K562 (cell line): ENCODE results near the gene PPP3CB. TPM values are rescaled to one million over a fixed set of nuclear protein-coding genes. Genes with fewer than 3 reads are reported as not detected.
A peak's percentile ranks its signal among the peaks of the same experiment; 100 is the strongest.

Source experiments
- FOXJ2 ChIP-seq: fragments of 200-800 bp; sonication (Bioruptor generic); IDR thresholded peaks from 2 replicates; pipeline ENCODE4 v1.6.1; 2016; ENCODE audit warnings: missing genetic modification characterization, missing compliant biosample characterization
- MAFF ChIP-seq: IDR thresholded peaks from 2 replicates; pipeline ENCODE4 v1.6.1; 2012; ENCODE audit warnings: low read length, improper control_type of control experiment
- MEF2D ChIP-seq: conservative IDR thresholded peaks from 2 replicates; pipeline ENCODE4 v1.6.1; 2016; ENCODE audit warnings: low read depth, missing genetic modification characterization, missing compliant biosample characterization
- MGA ChIP-seq: fragments of 450-650 bp; IDR thresholded peaks from 2 replicates; pipeline ENCODE4 v1.6.1; 2016; ENCODE audit warnings: mild to moderate bottlenecking, moderate library complexity
- MLX ChIP-seq, 2 experiments: fragments of 450-650 bp in 1 of 2; sonication (generic) in 1 of 2; formaldehyde crosslinking; conservative IDR thresholded peaks; 2 replicates each; pipeline versions ENCODE4 v1.4.0 to v1.8.1; 2020 to 2022; ENCODE audit warnings: mild to moderate bottlenecking in 1 of 2, missing genetic modification reagents in 1 of 2
- NFATC3 ChIP-seq: fragments of 450-650 bp; IDR thresholded peaks from 2 replicates; pipeline ENCODE4 v1.6.1; 2017; ENCODE audit warnings: mild to moderate bottlenecking
- POLR2H ChIP-seq: IDR thresholded peaks from 2 replicates; pipeline ENCODE4 v1.6.1; 2016; ENCODE audit warnings: missing genetic modification characterization, low read depth, mild to moderate bottlenecking, control low read depth, missing compliant biosample characterization, moderate library complexity
- RBFOX2 ChIP-seq: fragments of 200-400 bp; formaldehyde crosslinking; IDR thresholded peaks from 2 replicates; pipeline ENCODE4 v1.6.1; 2017; ENCODE audit warnings: low read depth, mild to moderate bottlenecking, low read length, moderate library complexity
- TAF15 ChIP-seq: fragments of 200-400 bp; formaldehyde crosslinking; IDR thresholded peaks from 2 replicates; pipeline ENCODE4 v1.6.1; 2017; ENCODE audit warnings: mild to moderate bottlenecking, low read depth, low read length, moderate library complexity
- ZC3H8 ChIP-seq: fragments of 450-650 bp; IDR thresholded peaks from 2 replicates; pipeline ENCODE4 v1.6.1; 2017
- ZKSCAN3 ChIP-seq: fragments of 250-450 bp; sonication (Bioruptor Pico); IDR thresholded peaks from 2 replicates; pipeline ENCODE4 v1.4.0; 2020
- ZNF174 ChIP-seq: fragments of 250-450 bp; sonication (Bioruptor Pico); IDR thresholded peaks from 2 replicates; pipeline ENCODE4 v1.4.0; 2020; ENCODE audit warnings: mild to moderate bottlenecking
- ZNF232 ChIP-seq: sonication (generic); formaldehyde crosslinking; IDR thresholded peaks from 2 replicates; pipeline ENCODE4 v1.8.0; 2022; ENCODE audit warnings: mild to moderate bottlenecking, missing genetic modification reagents
- ZNF398 ChIP-seq: fragments of 250-450 bp; sonication (Bioruptor Pico); IDR thresholded peaks from 2 replicates; pipeline ENCODE4 v1.8.0; 2021; ENCODE audit warnings: moderate library complexity, mild to moderate bottlenecking, inconsistent platforms
- polyA plus RNA-seq, 8 experiments: library from polyadenylated mRNA; depleted of rRNA in 4 of 8; stranded (reverse) in 5 of 8; unstranded in 3 of 8; fragments of >200 nt; fragmentation: Nextera tagmentation in 2 of 8; fragmentation: Illumina TruSeq in 1 of 8; extraction: Ambion mirVana in 2 of 8; extraction: Trizol in 1 of 8; gene quantifications; 2 replicates each; pipeline versions ENCODE4 v1.2.1 to v1.2.3, GENCODE V29; 2011 to 2014; ENCODE audit warnings: inconsistent platforms in 1 of 8, missing spikeins in 1 of 8
- total RNA-seq, 7 experiments: library from RNA; depleted of rRNA in 6 of 7; stranded (reverse); fragments of >200 nt in 6 of 7; fragmentation: Illumina TruSeq in 2 of 7; extraction: Trizol in 2 of 7; gene quantifications; 2 replicates each; pipeline versions ENCODE4 v1.2.1 to v1.2.3, GENCODE V29; 2011 to 2021; ENCODE audit warnings: low replicate concordance in 1 of 7

PPP3CB gene
- total and polyA plus RNA-seq, 9 of the 15 experiments (the other 6 are each of a cell fraction or from before 2014, with no cell fraction given): 9.6 to 27.6 (median 17.8) TPM

- 0 out of 2 replicates have a peak, but pooled peaks have one; percentile 3 for TF ChIP-seq MGA
- TF ChIP-seq TAF15: no peak
- no peak for TF ChIP-seq MLX (CRISPR knock-in tag; conservative IDR thresholded peaks at IDR 0.05)
- no peak for TF ChIP-seq ZC3H8
- TF ChIP-seq ZNF398: no peak
- TF ChIP-seq ZKSCAN3 (CRISPR knock-in tag): no peak
- TF ChIP-seq POLR2H (tag): peak; percentile 80
- no peak for TF ChIP-seq MAFF
- TF ChIP-seq ZNF232: no peak
- TF ChIP-seq RBFOX2: no peak
- TF ChIP-seq ZNF174 (CRISPR knock-in tag): no peak
- no peak for TF ChIP-seq MEF2D (tag)
- no peak; the same call in 1 of the 2 replicates for TF ChIP-seq FOXJ2 (tag)
- TF ChIP-seq NFATC3: 0 out of 2 replicates have a peak, but pooled peaks have one; percentile 37
These were observed at the start of gene PPP3CB (continued) for GRCh38 chr10:73495884-73496674.
